IMR-90 (cell line): ENCODE data around the gene HOXB7. TPM values are rescaled to one million over a fixed set of nuclear protein-coding genes. Genes with fewer than 3 reads are reported as not detected.

ENCODE experiments used
- ATAC-seq: fragments of 200-7000 bp; cut with Tn5 transposase; 2 replicates; pipeline ENCODE4 v1.9.1; 2020; ENCODE audit warnings: low read depth, mild to moderate bottlenecking, moderate library complexity
- BruUV-seq: library from RNA; stranded (reverse); fragments of 400-500 nt; replicated peaks from 2 replicates; lab custom pipeline; 2021; lab: Mats Ljungman, UMichigan
- CTCF ChIA-PET: fragments of 300-600 bp; formaldehyde crosslinking; extraction: SDS; loops from one replicate; lab custom pipeline; 2021; ENCODE audit warnings: antibody characterized with exemption; lab: Yijun Ruan, JAX
- POLR2A ChIA-PET: fragments of 300-600 bp; sonication (Branson Sonifier 250); formaldehyde crosslinking; loops from one replicate; lab custom pipeline; 2022; ENCODE audit warnings: antibody characterized with exemption; ENCODE audit not compliant: unreplicated experiment; lab: Charles Lee
- DNase-seq: peaks from one replicate; pipeline ENCODE4 v3.0.0; 2013
- H2AFZ ChIP-seq: replicated peaks from 2 replicates; pipeline ENCODE3; 2013; ENCODE audit warnings: low read length, mild to moderate bottlenecking; ENCODE audit not compliant: poor library complexity
- H2AK5ac ChIP-seq: 2 replicates; pipeline ENCODE4 v1.6.1; 2013; ENCODE audit warnings: low read depth, low read length, inconsistent platforms
- H2AK9ac ChIP-seq: replicated peaks from 2 replicates; pipeline ENCODE3; 2013; ENCODE audit warnings: mild to moderate bottlenecking, low read depth, low read length, moderate library complexity; ENCODE audit not compliant: poor library complexity
- H2BK120ac ChIP-seq: 2 replicates; pipeline ENCODE4 v1.6.1; 2013; ENCODE audit warnings: low read depth, low read length, inconsistent platforms
- H2BK15ac ChIP-seq: 3 replicates; pipeline ENCODE4 v1.6.1; 2013; ENCODE audit warnings: low read depth, low read length, inconsistent platforms
- H2BK20ac ChIP-seq: 2 replicates; pipeline ENCODE4 v1.6.1; 2013; ENCODE audit warnings: low read depth, mild to moderate bottlenecking, inconsistent platforms, low read length, moderate library complexity
- H2BK5ac ChIP-seq: 2 replicates; pipeline ENCODE4 v1.6.1; 2013; ENCODE audit warnings: mild to moderate bottlenecking, low read depth, low read length, inconsistent platforms; ENCODE audit not compliant: poor library complexity, severe bottlenecking
- H3K14ac ChIP-seq: replicated peaks from 2 replicates; pipeline ENCODE4 v1.6.1; 2013; ENCODE audit warnings: low read depth, low read length, inconsistent platforms
- H3K18ac ChIP-seq: 2 replicates; pipeline ENCODE4 v1.6.1; 2013; ENCODE audit warnings: low read depth, low read length, control low read depth
- H3K23ac ChIP-seq: 2 replicates; pipeline ENCODE4 v1.6.1; 2013; ENCODE audit warnings: low read depth, low read length, inconsistent platforms
- H3K27ac ChIP-seq: 2 replicates; pipeline ENCODE4 v1.5.1; 2013; ENCODE audit warnings: mild to moderate bottlenecking, control low read depth, low read length; ENCODE audit not compliant: insufficient read depth
- H3K27me3 ChIP-seq: 2 replicates; pipeline ENCODE4 v1.6.1; 2013; ENCODE audit warnings: low read length; ENCODE audit not compliant: control insufficient read depth, insufficient read depth
- H3K36me3 ChIP-seq: 2 replicates; pipeline ENCODE4 v1.6.1; 2013; ENCODE audit warnings: low read length, mixed read lengths; ENCODE audit not compliant: control insufficient read depth, insufficient read depth
- H3K4ac ChIP-seq: 2 replicates; pipeline ENCODE4 v1.6.1; 2013; ENCODE audit warnings: low read depth, low read length, inconsistent platforms
- H3K4me1 ChIP-seq: 2 replicates; pipeline ENCODE4 v1.6.1; 2013; ENCODE audit warnings: low read length, mixed read lengths; ENCODE audit not compliant: control insufficient read depth, insufficient read depth
- H3K4me2 ChIP-seq: 2 replicates; pipeline ENCODE4 v1.6.1; 2013; ENCODE audit warnings: low read depth, mild to moderate bottlenecking, control low read depth, low read length, moderate library complexity
- H3K4me3 ChIP-seq: 2 replicates; pipeline ENCODE4 v1.5.1; 2013; ENCODE audit warnings: low read depth, mild to moderate bottlenecking, control low read depth, low read length, moderate library complexity; ENCODE audit not compliant: insufficient read depth
- H3K56ac ChIP-seq: 2 replicates; pipeline ENCODE4 v1.6.1; 2013; ENCODE audit warnings: low read length, inconsistent platforms; ENCODE audit not compliant: insufficient read depth; ENCODE audit errors: extremely low read depth
- H3K79me1 ChIP-seq, 2 experiments: 2 replicates each; pipeline ENCODE4 v1.6.1; 2013; ENCODE audit warnings: low read length in 2 of 2, inconsistent platforms in 1 of 2, low read depth in 1 of 2
- H3K9ac ChIP-seq: 2 replicates; pipeline ENCODE4 v1.6.1; 2013; ENCODE audit warnings: low read depth, low read length, control low read depth
- H3K9me1 ChIP-seq: 2 replicates; pipeline ENCODE4 v1.6.1; 2013; ENCODE audit warnings: low read length, inconsistent platforms; ENCODE audit not compliant: insufficient read depth
- H3K9me3 ChIP-seq: 2 replicates; pipeline ENCODE4 v1.6.1; 2013; ENCODE audit warnings: low read length; ENCODE audit not compliant: control insufficient read depth, insufficient read depth
- H4K20me1 ChIP-seq: 2 replicates; pipeline ENCODE4 v1.6.1; 2013; ENCODE audit warnings: low read length, inconsistent platforms; ENCODE audit not compliant: insufficient read depth
- H4K5ac ChIP-seq: 2 replicates; pipeline ENCODE4 v1.6.1; 2013; ENCODE audit warnings: mild to moderate bottlenecking, low read depth, low read length, control low read depth
- H4K8ac ChIP-seq, 2 experiments: 2 replicates each; pipeline ENCODE4 v1.6.1; 2013; ENCODE audit warnings: low read depth in 2 of 2, low read length in 2 of 2, control low read depth in 1 of 2, inconsistent platforms in 1 of 2
- H4K91ac ChIP-seq: 2 replicates; pipeline ENCODE4 v1.6.1; 2013; ENCODE audit warnings: low read depth, low read length, inconsistent platforms; ENCODE audit not compliant: insufficient read depth
- CEBPB ChIP-seq: IDR thresholded peaks from 2 replicates; pipeline ENCODE4 v1.6.1; 2012; ENCODE audit warnings: low read depth, low read length, improper control_type of control experiment
- CTCF ChIP-seq: conservative IDR thresholded peaks from 2 replicates; pipeline ENCODE4 v1.5.1; 2012; ENCODE audit warnings: mild to moderate bottlenecking, low read depth, low read length, improper control_type of control experiment
- ELK1 ChIP-seq: fragments of 150-350 bp; IDR thresholded peaks from 2 replicates; pipeline ENCODE4 v1.6.1; 2016; ENCODE audit warnings: low read depth, mild to moderate bottlenecking, low read length, moderate library complexity, borderline replicate concordance
- MAFK ChIP-seq: IDR thresholded peaks from 2 replicates; pipeline ENCODE4 v1.6.1; 2012; ENCODE audit warnings: low read depth, low read length, improper control_type of control experiment
- MAZ ChIP-seq: IDR thresholded peaks from 2 replicates; pipeline ENCODE4 v1.6.1; 2012; ENCODE audit warnings: low read depth, mild to moderate bottlenecking, low read length, improper control_type of control experiment, moderate library complexity, borderline replicate concordance
- MXI1 ChIP-seq: IDR thresholded peaks from 2 replicates; pipeline ENCODE4 v1.6.1; 2012; ENCODE audit warnings: low read depth, mild to moderate bottlenecking, low read length, moderate library complexity, borderline replicate concordance
- NFE2L2 ChIP-seq: fragments of 150-350 bp; IDR thresholded peaks from 2 replicates; pipeline ENCODE4 v1.6.1; 2016; ENCODE audit warnings: low read depth, mild to moderate bottlenecking, low read length
- POLR2A ChIP-seq: IDR thresholded peaks from 2 replicates; pipeline ENCODE4 v1.6.1; 2012; ENCODE audit warnings: mild to moderate bottlenecking, low read depth, low read length
- RAD21 ChIP-seq: IDR thresholded peaks from 2 replicates; pipeline ENCODE4 v1.6.1; 2012; ENCODE audit warnings: low read length, improper control_type of control experiment
- RCOR1 ChIP-seq: IDR thresholded peaks from 2 replicates; pipeline ENCODE4 v1.6.1; 2012; ENCODE audit warnings: mild to moderate bottlenecking, low read length, improper control_type of control experiment; ENCODE audit not compliant: insufficient replicate concordance
- RFX5 ChIP-seq: IDR thresholded peaks from 2 replicates; pipeline ENCODE4 v1.8.0; 2012; ENCODE audit warnings: low read depth, mild to moderate bottlenecking, low read length, moderate library complexity
- SMC3 ChIP-seq: fragments of 150-350 bp; IDR thresholded peaks from 2 replicates; pipeline ENCODE4 v1.6.1; 2016; ENCODE audit warnings: low read depth, mild to moderate bottlenecking, antibody characterized with exemption, low read length, moderate library complexity
- USF2 ChIP-seq: fragments of 150-350 bp; IDR thresholded peaks from 2 replicates; pipeline ENCODE4 v1.6.1; 2017; ENCODE audit warnings: mild to moderate bottlenecking, antibody characterized with exemption, low read length, low read depth
- WGBS, 2 experiments: methylation state at CpG; one replicate each; pipeline versions ENCODE4 v1.1.5 to v1.1.7; 2013; ENCODE audit warnings: missing lambda C conversion rate in 2 of 2; ENCODE audit not compliant: insufficient read length in 1 of 2; ENCODE audit errors: extremely low coverage in 2 of 2; 5-methylcytosine and 5-hydroxymethylcytosine counted together
- dilution Hi-C: fragments of 300-500 bp; cut with HindIII; formaldehyde crosslinking; loops from one replicate; pipeline ENCODE4 v1.14.3; 2018; ENCODE audit warnings: low sequenced_read_pairs; ENCODE audit not compliant: unreplicated experiment
- in situ Hi-C: fragments of 300-500 bp; cut with MboI; formaldehyde crosslinking; loops from 3 replicates; pipeline ENCODE4 v1.14.3; 2019; ENCODE audit warnings: low sequenced_read_pairs, inconsistent platforms, mixed read lengths
- intact Hi-C: fragments of 100-400 bp; cut with micrococcal nuclease; formaldehyde crosslinking; loops from 2 replicates; pipeline ENCODE4 v1.10.0; 2022
- polyA plus RNA-seq, 3 experiments: library from polyadenylated mRNA; depleted of rRNA; stranded (reverse); fragments of >200 nt; gene quantifications; 2 replicates each; pipeline ENCODE4 v1.2.3, GENCODE V29; 2012; ENCODE audit warnings: low replicate concordance in 1 of 3
- total RNA-seq: library from RNA; depleted of rRNA; stranded (reverse); fragments of >200 nt; gene quantifications from 2 replicates; pipeline ENCODE4 v1.2.3, GENCODE V29; 2012

Gene HOXB7
- total and polyA plus RNA-seq, 2 of the 4 experiments (the other 2 are of a cell fraction): 1.8 to 6.7 TPM

GRCh38 chr17:48613862-48614694 is 3.3 kb upstream of the HOXB7 start:
- Histone ChIP-seq H3K9ac (peak overlapping the region; percentile 63), H3K4ac (no peak overlapping the region), H2BK120ac (no peak overlapping the region; the same call in 1 of the 2 replicates), H2AK9ac (peak overlapping the region; percentile 57), H3K9me1 (0 out of 2 replicates have a peak, but pooled peaks cover 3% of the 10 kb centered on the region), H3K14ac (no peak overlapping the region), H3K56ac (0 out of 2 replicates have a peak overlapping the region, but pooled peaks have one; percentile 9), H3K23ac (no peak overlapping the region), H2AFZ (peak overlapping the region; percentile 78), H3K27me3 (peaks cover 36% of the 10 kb centered on the region), H4K8ac (no peak overlapping the region), H3K4me2 (peak overlapping the region; percentile 73), H2AK5ac (no peak overlapping the region), H4K20me1 (peaks cover 4% of the 10 kb centered on the region; the same call in 1 of the 2 replicates), H3K79me1 (peaks cover 9 to 27% of the 10 kb centered on the region in 2 experiments; a peak in 3 of 4 replicates), H2BK15ac (no peak overlapping the region), H3K4me3 (peak overlapping the region; percentile 52), H2BK20ac (no peak overlapping the region), H3K27ac (peak overlapping the region; percentile 94), H3K4me1 (peaks cover 11% of the 10 kb centered on the region), H3K36me3 (no peaks in the 10 kb centered on the region), H3K18ac (no peak overlapping the region; the same call in 1 of the 2 replicates), H4K5ac (no peak overlapping the region), H4K91ac (no peak overlapping the region), H2BK5ac (peak overlapping the region; percentile 27), H3K9me3 (no peaks in the 10 kb centered on the region)
- ATAC-seq: no peak
- peak; percentile 31 for DNase-seq
- in situ Hi-C loops: no loop called here
- 42% methylated on average over 39 of the region's 55 CpGs; no CpG with 5 or more reads in 1 of the 2 experiments for WGBS, 2 experiments
- intact Hi-C loops: no loop called here
- CTCF ChIA-PET: interaction anchor here (0.6 to 1.4 kb wide), 5 partner anchors 9 to 355 kb away, joined by 3 to 6 read pairs (median 4); no protein-coding TSS in a partner anchor
- POLR2A ChIA-PET: interaction anchor here (0.6 to 1.4 kb wide), 3 partner anchors 17 to 26 kb away, joined by 3 to 4 read pairs (median 4); no protein-coding TSS in a partner anchor
- BruUV-seq: no TSS peak
- dilution Hi-C loops: no loop called here
- TF ChIP-seq USF2 (no peak), CEBPB (no peak), MAZ (no peak), RCOR1 (no peak), RFX5 (no peak), MAFK (no peak), MXI1 (no peak), POLR2A (no peak), CTCF (no peak), RAD21 (no peak), SMC3 (no peak), ELK1 (no peak), NFE2L2 (no peak)
